GM21528 (cell line): ENCODE measurements around the gene C11orf21.

Source experiments
- ATAC-seq: cut with Tn5 transposase; IDR thresholded peaks from one replicate; pipeline ENCODE4 v1.9.1; 2021; ENCODE audit warnings: mild to moderate bottlenecking, moderate library complexity; ENCODE audit not compliant: unreplicated experiment, low FRiP score

Gene C11orf21

DNA sequence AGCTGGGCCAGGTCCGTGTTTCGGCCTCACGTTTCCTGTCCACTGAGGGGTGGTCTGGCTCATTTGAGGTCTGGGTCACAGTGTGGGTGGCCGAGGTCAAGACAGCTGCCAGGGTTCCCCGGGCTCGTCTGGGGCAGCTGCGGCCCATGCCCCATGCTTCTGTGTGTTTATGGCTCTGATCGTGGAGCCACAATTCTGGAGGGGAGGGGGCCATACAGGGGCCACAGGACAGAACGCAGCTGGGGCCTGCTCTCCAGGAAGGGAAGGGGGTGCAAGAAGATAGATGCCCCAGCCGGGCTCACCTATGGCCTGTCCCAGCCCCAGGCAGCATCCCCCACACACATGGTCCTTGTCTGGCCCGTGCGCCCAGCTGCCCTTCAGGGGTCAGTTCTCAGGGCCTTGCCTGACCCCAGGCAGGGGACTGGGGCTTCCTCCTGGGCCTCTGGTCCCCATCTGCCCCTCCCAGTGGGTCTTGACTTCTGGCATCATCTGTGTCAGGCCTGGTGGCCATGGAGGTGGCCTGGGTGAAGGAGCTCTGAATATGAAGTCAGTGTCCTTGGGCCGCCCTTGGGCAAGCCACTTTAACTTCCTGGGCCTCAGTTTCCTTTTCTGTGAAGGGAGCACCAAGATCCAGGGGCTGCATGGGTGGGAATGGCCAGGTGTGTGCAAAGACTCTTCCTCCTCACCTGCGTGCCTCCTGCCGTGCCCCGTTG lies 8.5 kb upstream of the C11orf21 start:
- ATAC-seq, result no peak

DNA sequence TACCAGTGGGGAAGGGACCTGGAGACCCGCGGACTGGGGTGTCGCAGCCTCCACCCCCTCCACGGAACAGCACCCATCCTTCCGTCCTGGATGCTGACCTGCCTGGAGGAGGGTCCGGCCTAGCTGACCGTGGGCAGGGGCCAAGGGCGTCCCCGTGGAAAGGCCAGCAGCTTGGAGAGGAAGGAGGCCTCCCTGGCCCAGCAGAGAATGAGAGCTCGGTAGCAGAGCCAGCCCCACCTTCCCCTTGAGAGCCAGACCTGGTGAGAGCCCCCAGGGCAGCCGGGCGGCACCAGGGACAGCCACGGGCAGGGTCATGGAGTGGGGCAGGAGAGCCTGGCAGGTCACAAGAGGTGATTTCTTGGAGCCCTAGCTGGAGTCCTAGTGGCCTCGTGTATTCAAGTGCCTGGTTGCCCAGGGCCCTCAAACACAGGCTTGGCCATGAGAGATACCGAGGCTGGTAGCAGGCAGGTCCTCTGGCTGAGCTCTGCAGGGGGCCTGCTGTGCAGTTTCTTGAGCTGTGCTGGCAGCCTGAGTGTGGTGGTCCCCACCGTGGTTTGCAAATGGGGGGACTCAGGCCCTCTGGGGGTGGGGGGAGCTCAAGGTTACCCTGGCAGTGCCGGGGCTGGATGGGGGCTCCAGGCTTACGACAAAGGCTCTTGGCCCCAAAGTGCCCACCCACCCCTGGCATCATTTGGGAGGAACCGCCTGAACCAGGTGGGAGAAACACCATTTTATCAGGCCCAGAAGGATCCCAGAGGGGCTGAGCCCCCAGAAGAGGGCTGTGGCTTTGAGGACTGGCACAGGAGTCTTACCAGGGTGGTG lies 7.7 kb upstream of the C11orf21 start:
- no peak for ATAC-seq

DNA sequence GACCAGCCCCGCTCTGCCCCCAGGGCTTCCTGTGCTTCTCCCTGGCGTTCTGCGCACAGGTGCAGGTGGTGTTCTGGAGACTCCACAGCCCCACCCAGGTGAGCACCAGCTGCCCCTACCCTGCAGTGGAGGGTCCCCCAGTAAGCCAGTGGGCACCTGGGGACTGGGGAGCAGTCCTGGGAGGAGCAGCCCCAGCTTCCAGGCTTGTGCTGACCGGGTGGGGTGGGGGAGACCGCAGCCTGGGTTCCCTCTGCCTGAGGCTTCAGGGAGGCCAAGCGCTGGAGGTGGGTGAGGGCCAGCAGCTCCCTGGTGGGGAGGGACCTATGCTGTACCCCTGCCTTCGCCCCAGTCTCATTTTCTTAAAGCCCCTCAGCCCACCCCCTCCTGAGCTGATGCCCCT lies 7.0 kb upstream of the C11orf21 start:
- no peak for ATAC-seq

DNA sequence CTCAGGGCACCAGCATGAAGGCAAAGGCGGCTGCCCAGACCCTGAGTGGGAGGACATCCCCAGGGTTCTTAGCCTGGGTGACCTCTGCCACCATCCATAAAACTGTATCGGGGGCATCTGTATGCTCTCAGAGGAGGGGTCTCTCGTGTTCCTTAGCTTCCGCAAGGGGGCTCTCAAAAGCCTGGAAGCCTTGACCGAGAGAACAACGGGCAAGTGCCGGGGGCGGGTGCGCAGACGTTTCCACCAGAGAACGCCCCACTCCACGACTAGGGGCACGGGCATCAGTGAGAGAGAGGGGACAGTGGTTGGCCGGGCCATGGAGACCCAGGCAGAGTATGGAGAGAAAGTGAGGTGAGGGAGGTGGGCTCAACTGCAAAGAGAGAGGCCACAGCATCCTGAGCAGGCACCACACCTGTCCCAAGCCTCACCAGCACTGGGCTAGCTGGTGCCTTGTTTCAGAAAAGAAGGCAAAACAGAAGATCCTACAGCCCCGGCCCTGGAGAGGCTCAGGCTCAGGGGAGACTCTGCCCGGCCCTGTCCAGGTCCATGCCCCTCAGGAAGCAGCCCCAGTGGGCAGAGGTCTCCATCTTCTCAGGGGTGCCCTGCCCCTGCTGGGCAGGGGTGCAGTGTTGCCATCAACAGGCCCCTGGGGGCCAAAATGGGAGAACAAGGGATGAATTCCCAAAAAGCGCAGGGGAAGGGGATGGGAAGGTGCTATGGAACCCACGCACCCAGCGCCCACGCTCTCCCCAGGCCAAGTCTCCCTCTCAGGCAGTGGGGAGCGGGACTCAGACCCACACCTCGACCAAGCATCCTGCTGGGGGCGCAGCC lies 6.0 kb upstream of the C11orf21 start:
- ATAC-seq, result no peak

DNA sequence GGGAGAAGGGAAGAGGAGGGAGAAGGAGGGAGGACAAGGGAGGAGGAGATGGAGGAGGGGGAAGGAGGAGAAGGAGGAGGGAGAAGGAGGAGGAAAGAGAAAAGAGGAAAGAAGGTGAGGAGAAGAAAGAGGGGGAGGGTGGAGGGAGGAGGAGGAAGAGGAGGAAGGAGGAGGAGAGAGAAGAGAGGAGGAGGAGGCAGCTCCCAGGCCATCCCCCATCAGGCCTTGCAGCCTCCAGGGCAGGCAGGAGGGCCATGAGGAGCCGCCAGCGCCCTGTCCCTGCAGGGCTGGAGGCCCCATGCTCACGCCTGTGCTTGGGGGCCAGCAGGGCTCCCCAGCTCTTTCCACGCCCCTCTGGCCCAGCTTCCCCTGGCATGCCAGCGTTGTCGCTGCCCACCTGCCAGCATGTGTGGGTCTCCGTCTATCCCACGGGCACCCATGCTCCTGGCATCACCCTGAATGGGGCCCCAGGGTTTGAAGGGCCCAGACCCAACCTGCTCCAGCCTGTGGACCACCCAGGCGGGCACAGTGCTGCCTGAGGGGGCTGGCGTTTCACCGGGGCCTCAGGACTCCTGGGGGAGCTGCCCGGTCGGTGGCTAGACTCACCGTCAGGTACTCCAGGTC lies 5.3 kb upstream of the C11orf21 start:
- no peak for ATAC-seq

DNA sequence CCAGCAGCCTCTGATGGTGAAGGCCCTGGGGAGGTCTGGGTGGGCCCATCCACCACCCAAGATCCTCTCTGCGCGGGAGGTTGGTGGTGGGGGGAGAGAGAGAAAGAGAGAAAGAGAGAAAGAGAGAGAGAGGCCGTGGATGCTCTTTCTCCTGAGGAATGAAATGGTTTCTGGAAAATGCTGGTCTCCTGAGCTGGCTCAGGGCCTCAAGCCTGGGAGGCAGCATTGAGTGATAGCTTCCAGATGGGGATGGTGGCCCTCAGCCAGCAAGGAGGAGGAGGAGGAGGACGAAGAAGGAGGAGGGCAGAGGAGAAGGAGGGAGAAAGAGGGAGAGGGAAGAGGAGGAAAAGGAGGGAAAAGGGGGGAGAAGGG lies 4.7 kb upstream of the C11orf21 start:
- ATAC-seq, result no peak

DNA sequence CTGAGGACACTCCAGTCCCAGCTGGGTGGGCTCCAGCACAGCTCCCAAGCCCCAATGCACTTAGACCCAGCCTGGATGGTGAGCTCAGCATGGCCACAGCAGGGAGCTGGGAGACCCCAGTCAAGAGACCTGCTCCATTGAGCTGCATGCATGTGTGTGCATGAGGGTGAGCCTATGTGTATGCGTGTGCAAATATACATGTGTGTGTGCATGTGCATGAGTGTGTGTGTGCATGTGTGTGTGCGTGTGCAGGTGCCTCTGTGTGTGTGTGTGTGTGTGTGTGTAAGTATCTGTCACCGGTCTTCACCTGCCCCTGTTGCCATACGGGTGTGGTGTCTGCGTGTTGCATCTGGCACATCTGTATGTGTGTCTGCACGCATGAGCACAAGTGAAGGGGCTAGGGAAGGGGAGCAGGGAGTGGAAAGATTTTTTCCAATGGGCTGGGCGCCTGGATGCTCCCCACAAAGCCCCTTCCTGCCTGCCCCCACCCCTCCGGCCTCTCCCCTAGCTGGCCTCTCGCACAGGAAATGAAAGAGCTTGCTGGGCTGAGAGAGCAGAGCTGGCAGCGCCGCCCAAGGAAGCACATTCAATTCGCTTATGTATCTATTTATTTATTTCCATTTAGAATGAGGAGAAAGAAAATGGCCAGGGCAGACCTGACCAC lies 4.2 kb upstream of the C11orf21 start:
- no peak for ATAC-seq

DNA sequence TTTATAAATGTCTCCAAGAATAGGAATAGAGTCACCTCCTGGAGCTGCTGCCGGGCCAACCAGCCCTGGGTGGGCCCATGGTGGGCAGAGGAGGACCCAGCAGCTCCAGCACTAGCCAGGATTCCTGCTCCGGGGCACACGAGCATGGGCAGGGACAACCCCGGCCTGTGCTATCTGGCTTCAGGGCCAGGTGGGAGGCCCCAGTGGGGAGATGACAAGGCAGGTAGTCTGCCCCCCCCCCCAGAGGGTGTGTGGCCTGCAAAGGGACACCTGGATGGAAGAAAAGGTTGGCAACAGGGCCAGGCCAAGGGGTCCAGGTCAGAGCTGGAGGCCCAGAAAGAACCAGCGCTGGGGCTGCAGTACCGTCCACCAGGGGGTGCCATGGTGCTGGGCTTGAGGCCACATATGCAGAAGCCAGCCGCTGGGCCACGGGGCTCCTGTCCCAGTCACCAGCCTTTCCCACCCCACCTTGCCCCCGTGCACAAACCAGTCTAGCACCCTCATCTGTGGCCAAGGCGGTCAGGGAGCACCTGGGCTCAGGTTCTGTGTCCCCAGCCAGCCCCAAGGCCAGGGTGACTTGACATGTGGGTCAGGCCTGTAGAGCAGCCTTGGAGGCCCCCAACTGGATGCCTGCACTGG lies 3.5 kb upstream of the C11orf21 start:
- no peak for ATAC-seq

DNA sequence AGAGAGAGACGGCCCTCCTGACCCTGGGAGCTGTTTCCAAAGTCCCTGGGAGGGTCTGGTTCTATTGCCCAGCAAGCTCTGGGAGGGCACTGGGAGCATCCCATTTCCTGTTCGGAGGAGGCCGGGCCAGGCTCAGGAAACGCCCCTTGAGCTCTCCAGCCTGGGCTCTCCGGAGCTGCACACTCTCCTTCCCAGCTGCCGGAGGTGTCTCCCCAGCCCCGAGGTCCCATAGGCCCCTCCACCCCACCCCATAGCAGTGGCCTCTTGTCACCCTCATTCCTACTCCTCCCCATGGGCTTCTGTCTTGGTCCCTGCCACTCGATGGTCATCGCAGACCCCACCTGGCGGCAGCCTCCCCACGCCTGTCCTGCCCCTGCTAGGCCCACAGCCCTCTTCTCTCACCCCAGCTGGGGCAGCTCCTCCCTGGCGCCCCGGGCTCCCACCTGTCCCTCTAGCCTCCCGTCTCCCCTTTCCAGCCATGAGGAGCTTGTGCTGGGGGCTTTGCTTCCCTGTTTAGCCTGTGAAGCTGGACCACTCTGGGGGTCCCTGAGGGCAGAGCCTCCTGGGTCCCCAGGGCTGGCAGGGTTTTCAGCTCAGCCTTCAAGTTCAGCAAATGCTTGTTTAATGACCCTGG lies 2.9 kb upstream of the C11orf21 start:
- ATAC-seq, result no peak

DNA sequence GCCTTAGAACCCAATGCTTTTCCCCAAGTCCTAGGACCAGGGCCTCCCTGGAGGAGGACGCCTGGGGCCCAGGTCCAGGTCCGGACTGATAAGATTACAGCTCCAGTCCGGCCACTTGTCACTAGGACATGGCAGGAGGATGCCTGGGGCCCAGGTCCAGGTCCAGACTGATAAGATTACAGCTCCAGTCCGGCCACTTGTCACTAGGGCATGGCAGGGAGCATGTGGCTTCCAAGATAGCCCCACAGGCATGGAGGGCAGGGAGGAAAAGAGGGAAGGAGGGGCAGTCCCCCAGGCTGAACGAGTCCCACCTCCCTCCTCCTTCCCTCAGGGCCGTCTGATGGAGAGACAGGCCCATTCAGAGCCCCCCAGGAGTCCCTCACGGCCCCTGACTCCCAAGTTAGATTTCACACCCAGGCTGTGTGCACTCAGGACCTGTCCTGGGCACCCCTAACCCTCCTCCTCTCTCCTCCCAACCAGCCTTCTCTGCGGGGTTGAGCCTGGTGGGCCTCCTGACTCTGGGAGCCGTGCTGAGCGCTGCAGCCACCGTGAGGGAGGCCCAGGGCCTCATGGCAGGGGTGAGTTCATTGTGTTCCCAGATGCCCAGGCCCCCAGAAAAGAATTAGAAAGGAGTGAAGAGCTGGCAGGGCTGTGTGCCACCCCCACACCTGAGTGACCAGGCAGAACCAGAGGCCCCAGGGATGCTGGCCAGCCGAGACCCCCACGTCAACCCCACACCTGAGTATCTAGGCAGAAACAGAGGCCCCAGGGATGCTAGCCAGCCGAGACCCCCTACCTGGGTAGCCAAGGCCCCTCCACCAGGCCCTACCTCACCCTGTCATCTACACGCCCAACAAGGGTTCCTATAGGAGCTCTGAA lies 2.1 kb upstream of the C11orf21 start:
- no peak for ATAC-seq

DNA sequence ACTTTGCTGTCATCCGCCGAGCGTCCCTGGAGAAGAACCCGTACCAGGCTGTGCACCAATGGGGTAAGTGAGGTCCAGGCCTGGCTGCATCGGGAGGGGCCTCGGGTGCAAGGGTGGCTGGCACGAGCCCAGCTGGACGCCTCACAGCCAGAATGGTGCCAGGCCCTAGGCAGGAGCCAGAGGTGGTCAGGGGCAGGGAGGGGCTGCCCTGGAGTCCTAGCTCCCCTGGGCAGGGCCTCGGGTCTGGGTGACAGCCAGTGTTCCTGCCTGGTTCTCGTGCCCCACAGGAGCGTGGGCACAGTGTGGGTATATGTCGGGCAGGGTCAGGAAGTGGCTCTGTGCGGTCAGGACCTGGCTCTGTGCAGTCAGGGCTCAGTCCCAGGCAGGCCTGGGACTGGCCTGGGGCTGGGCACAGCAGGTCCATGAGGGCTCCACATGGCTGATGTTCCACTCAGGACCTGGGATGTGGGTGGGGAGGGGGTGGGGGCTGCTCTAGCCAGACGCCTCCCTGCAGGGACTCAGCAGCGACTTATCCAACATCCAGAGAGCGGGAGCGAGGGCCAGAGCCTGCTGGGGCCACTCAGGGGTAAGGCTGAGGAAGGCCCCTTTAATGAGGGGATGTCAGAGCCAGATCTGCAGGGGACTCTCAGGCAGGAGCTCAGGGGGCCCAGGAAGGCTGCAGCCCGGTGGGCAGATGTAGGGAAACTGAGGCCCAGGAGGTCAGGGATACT lies 1.3 kb upstream of the C11orf21 start:
- no peak for ATAC-seq

DNA sequence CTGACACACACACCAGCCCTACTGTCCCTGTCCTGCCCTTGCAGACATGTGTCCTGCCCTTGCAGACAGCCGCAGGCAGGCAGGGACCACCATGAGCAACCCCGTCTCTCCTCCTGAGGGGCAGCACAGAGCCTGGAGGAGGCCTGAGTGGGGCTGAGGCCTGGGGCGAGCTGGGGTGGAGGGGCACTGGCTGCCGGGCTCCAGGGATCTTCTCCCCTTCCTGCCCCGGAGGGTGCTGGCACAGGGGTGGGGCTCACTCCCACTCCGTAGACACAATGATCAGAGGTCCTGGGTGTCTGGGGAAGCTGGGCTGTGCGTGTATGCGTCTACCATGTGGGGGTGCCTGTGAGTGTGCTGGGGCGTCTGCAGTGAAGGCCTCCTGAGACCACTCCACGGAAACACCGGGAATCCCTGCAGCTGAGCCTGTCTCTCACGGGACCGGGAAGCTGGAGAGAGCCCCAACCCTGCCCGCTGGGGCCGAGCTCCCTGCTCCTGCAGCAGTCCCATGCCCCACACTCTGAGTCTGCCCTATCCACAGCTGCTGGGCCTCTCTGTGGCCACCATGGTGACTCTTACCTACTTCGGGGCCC lies 683 bp upstream of the C11orf21 start:
- no peak for ATAC-seq

DNA sequence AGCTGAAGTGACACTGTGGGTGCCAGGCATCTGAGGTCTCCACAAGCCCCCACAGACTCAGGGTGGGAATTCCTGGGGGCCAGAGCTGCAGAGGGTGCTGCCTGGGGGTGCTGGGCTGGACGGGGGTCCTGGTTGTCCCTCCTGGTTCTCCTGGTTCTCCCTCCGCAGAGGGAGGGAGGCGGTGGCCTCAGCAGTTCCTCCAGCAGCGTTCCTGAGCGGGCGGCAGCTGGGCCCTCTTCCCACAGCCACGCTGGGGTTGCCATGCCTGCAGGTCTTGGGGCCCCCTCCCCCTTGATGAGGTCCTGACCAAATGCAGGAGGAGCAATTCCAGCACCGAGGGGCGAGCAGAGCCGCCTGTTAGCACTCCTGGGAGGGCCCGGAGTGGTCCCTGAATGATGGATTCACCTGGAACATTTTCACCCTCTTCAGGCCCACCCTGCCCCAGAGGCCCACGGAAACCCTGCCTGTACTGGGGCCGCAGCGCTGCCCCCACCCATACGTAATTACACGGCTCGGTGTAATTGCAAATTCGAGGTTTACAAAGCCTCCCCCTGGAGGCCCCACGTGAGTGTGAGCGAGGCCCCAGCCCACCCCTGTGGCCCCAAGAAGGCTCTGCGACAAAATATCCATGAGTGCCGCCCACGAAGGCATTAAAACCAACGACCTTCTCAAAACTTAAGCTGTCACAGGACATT lies 635 bp downstream of the C11orf21 start:
- ATAC-seq, result no peak

DNA sequence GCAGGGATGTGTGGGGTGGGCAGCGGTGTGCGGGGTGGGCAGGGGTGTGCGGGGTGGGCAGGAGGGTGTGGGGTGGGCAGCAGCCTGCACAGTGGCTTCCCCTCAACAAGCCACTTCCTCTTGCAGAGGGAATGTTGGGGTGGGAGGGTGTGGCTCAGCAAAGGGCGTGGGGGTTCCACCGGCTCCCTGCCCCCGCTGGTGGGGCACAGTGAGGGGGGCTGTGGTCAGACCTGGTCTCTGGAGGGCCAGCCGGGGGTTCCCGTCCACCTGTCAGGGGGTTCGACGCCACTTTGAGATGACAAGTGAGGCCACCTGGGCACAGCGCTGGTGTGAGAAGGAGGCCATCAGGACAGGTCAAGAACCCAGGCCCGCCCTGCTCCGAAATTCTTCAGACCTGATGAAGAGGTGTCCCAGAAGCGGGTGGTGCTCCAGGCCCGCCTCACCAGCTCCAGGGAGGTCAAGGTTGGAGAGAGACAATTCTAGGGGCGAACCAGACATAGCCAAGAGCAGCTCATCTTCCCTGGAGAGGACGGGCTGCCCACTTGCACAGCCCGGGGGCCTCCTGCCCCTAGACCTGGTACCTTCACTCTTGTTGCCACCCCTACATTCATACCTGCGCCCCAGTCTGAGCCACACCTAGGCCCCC lies 1.3 kb downstream of the C11orf21 start:
- ATAC-seq, result no peak

DNA sequence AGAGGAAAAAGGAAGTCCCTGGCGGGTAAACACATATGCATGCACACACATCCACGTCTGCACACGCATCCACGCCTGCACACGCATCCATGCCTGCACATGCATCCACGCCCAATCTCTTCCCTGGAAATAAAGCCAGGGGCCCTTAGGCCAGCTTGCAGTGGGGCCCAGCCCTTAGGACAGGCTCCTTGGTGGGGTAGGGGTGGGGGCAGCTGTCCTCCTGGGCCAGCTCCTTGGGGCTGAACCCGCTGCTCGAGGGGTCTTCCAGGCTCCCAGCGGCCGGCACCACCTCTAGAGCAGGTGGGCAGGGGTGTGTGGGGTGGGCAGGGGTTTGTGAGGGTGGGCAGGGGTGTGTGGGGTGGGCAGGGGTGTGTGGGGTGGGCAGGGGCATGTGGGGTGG lies 1.9 kb downstream of the C11orf21 start:
- no peak for ATAC-seq
